ENCODE data around the gene SNF8. TPM values are rescaled to one million over a fixed set of nuclear protein-coding genes. Genes with fewer than 3 reads are reported as not detected.

The SNF8 gene
- total RNA-seq, 3 donors from 2014 or later: 166 to 173 (median 170) TPM

DNA sequence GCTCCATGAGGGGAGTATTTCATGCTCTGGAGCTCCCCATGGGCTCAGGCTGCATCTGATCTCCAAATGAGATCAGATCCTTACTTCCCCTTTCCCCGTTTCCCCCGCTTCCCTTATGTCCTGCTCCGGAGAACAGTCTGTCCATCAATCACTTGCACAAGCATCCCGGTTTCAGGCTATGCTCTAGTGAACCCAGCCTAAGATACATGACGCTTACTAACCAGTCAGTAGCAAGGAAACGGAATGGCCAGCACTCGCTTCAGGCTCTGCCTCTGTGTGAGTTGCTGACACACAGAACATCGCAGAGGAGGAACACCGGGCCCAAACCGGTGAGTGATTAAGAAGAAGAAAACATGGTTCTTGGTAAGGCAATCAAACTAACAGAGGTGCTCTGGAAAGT, 61.5 kb downstream of the SNF8 start:
- no peaks in the 10 kb centered on the region for H3K4me1 Mint-ChIP-seq (ENCODE audit: low read depth)
- ATAC-seq (no peak), DNase-seq (no peak)
- no peaks in the 10 kb centered on the region for H3K36me3 Mint-ChIP-seq (ENCODE audit: insufficient read depth)
- H3K4me3 Mint-ChIP-seq: no peak overlapping the region
- H3K9me3 Mint-ChIP-seq: no peaks in the 10 kb centered on the region
- no peaks in the 10 kb centered on the region for H3K27me3 Mint-ChIP-seq (ENCODE audit: low read depth)

- Mint-ChIP-seq H3K27me3 (ENCODE audit: low read depth) (no peaks in the 10 kb centered on the region), H3K9me3 (no peaks in the 10 kb centered on the region), H3K36me3 (ENCODE audit: insufficient read depth) (no peaks in the 10 kb centered on the region), H3K4me1 (ENCODE audit: low read depth) (no peaks in the 10 kb centered on the region), H3K4me3 (no peak overlapping the region)
- DNase-seq (no peak), ATAC-seq (no peak)
Measured at GRCh38 chr17:48882272-48882671, 62.4 kb downstream of the SNF8 start.

Other genes starting within 250 kb of the SNF8 start
- not detected for gene PRAC1, start 222.3 kb downstream of the SNF8 start, total RNA-seq
- gene PRAC2, start 221.7 kb downstream of the SNF8 start, total RNA-seq: not detected
- gene HOXB13, start 216.1 kb downstream of the SNF8 start, total RNA-seq: under 1 TPM in 1 of 3 donors, not detected in 2; 0.11 TPM
- gene TTLL6, start 127.6 kb downstream of the SNF8 start, total RNA-seq: not detected
- 10 to 100 TPM; 34.0 to 45.5 (median 34.3) TPM for gene CALCOCO2, start 113.8 kb downstream of the SNF8 start, total RNA-seq
- gene ATP5MC1, start 52.1 kb downstream of the SNF8 start, total RNA-seq: 100 to 1,000 TPM; 166 to 188 (median 188) TPM
- gene UBE2Z, start 36.4 kb downstream of the SNF8 start, total RNA-seq: 100 to 1,000 TPM in 1 of 3 donors, 10 to 100 TPM in 2; 92.7 to 103 (median 94.3) TPM
- gene GIP, start 23.8 kb upstream of the SNF8 start, total RNA-seq: not detected
- gene IGF2BP1, start 52.5 kb upstream of the SNF8 start, total RNA-seq: under 1 TPM; 0.32 to 0.76 (median 0.35) TPM
- not detected for gene B4GALNT2, start 187.9 kb upstream of the SNF8 start, total RNA-seq

Measured in activated T-cell treated with anti-CD3 and anti-CD28 coated beads, Interleukin-2, amount 50 U/mL, for 4 hours (primary cell).